Stimulated activated CD8-positive, alpha-beta memory T cell treated with anti-CD3 and anti-CD28 coated beads, Interleukin-15, amount 100 ng/mL, for 4 hours (primary cell): ENCODE measurements around the gene F8.
"Not testable (repeated sequence)": the region's sequence is repeated elsewhere in the genome, so short reads cannot be mapped to it uniquely, and the experiment has no call there.

ENCODE experiments used
- DNase-seq, 2 donors: peaks; one replicate each; pipeline ENCODE4 v3.0.0-alpha.2; 2020; ENCODE audit warnings: low read depth in 2 of 2

F8 gene

GRCh38 chrX:154816326-154816898 is 206.1 kb downstream of the F8 start:
- DNase-seq, result not testable (repeated sequence)

GRCh38 chrX:154815274-154815818 is 207.2 kb downstream of the F8 start:
- no peak for DNase-seq

GRCh38 chrX:154813801-154814200 is 208.7 kb downstream of the F8 start:
- DNase-seq, result no peak

- no peak for DNase-seq
These were observed 210.0 kb downstream of the F8 start for GRCh38 chrX:154812341-154813101.

- DNase-seq, result no peak
These were observed 212.4 kb downstream of the F8 start for GRCh38 chrX:154809939-154810665.

- no peak for DNase-seq
These were observed 215.6 kb downstream of the F8 start for GRCh38 chrX:154806837-154807501.

- no peak for DNase-seq
These were observed 216.8 kb downstream of the F8 start for GRCh38 chrX:154805696-154806091.

- peak; percentile 38 to 53 for DNase-seq
These were observed 217.4 kb downstream of the F8 start, which contains the start of gene MPP1 for GRCh38 chrX:154804957-154805695. TSS of gene MPP1 (minus strand) at chrX:154805485. CDS start at chrX:154805373, 112 bp downstream.

GRCh38 chrX:154804261-154804956 is 218.1 kb downstream of the F8 start:
- no peak for DNase-seq

GRCh38 chrX:154802947-154803346 is 219.6 kb downstream of the F8 start:
- no peak for DNase-seq

- DNase-seq, result no peak
These were observed 221.9 kb downstream of the F8 start for GRCh38 chrX:154800478-154801210.

GRCh38 chrX:154799556-154800348 is 222.8 kb downstream of the F8 start:
- no peak for DNase-seq

- no peak for DNase-seq
These were observed 225.5 kb downstream of the F8 start for GRCh38 chrX:154797006-154797405.

GRCh38 chrX:154795016-154795415 is 227.5 kb downstream of the F8 start:
- no peak for DNase-seq

- DNase-seq, result no peak
These were observed 229.3 kb downstream of the F8 start for GRCh38 chrX:154793084-154793795.

GRCh38 chrX:154791939-154792338 is 230.6 kb downstream of the F8 start:
- DNase-seq, result no peak

GRCh38 chrX:154791467-154791866 is 231.1 kb downstream of the F8 start:
- no peak for DNase-seq
